Loucy (cell line): ENCODE results near the gene WIPF2.

Experiments
- CTCF ChIP-seq: fragments of 200-600 bp; sonication (generic); conservative IDR thresholded peaks from 2 replicates; pipeline ENCODE4 v1.5.1; 2014; ENCODE audit warnings: mild to moderate bottlenecking, antibody characterized with exemption, low read length
- EZH2phosphoT487 ChIP-seq: fragments of 200-600 bp; IDR thresholded peaks from 2 replicates; pipeline ENCODE4 v1.6.1; 2018; ENCODE audit warnings: antibody characterized with exemption, mild to moderate bottlenecking, moderate library complexity, borderline replicate concordance

GRCh38 chr17:40321961-40322357, 102.9 kb downstream of the WIPF2 start:
- TF ChIP-seq CTCF: no peak
- TF ChIP-seq EZH2phosphoT487: no peak
